K562 (cell line): Measurements from ENCODE around the gene PI4KA. TPM values are rescaled to one million over a fixed set of nuclear protein-coding genes. Genes with fewer than 3 reads are reported as not detected.
A peak's percentile ranks its signal among the peaks of the same experiment; 100 is the strongest.
"Not testable (repeated sequence)": the region's sequence is repeated elsewhere in the genome, so short reads cannot be mapped to it uniquely, and the experiment has no call there.

ENCODE experiments used
- ATAC-seq: fragments of 200-7000 bp; cut with Tn5 transposase; 3 replicates; pipeline ENCODE4 v1.9.1; 2020; ENCODE audit warnings: moderate library complexity
- BruUV-seq: library from RNA; stranded (reverse); fragments of 400-500 nt; replicated peaks from 2 replicates; lab custom pipeline; 2021; lab: Mats Ljungman, UMichigan
- CTCF ChIA-PET: fragments of 300-600 bp; formaldehyde crosslinking; extraction: SDS; loops from one replicate; lab custom pipeline; 2021; ENCODE audit warnings: low intra/inter-chr PET ratio; lab: Yijun Ruan, JAX
- POLR2A ChIA-PET: fragments of 300-600, 350-650 bp; sonication (Branson Sonifier 250); formaldehyde crosslinking; extraction: SDS; loops from one replicate; lab custom pipeline; 2021; ENCODE audit warnings: antibody characterized with exemption, inconsistent platforms; lab: Yijun Ruan, JAX
- DNase-seq, 4 experiments: peaks; one replicate each; pipeline versions ENCODE4 v3.0.0 to v3.0.0-alpha.2; 2011 to 2018; ENCODE audit warnings: low spot score in 3 of 4, mixed read lengths in 3 of 4; ENCODE audit errors: extremely low read depth in 1 of 4
- FAIRE-seq: peaks from 2 replicates; lab custom pipeline; 2011; peaks lifted over from hg19 to GRCh38; lab: Jason Lieb, UNC
- H2AFZ ChIP-seq: 2 replicates; pipeline ENCODE4 v1.6.0; 2011; ENCODE audit warnings: low read depth, low read length, control low read depth, inconsistent platforms
- H3K27ac ChIP-seq: fragments of 200-600 bp; 3 replicates; pipeline ENCODE4 v1.8.0; 2011; ENCODE audit warnings: low read depth, mild to moderate bottlenecking, control low read depth, inconsistent platforms, low read length, moderate library complexity, mixed read lengths; ENCODE audit errors: extremely low read depth
- H3K27me3 ChIP-seq, 2 experiments: fragments of 300-600 bp in 1 of 2; 2 replicates in 1 of 2; 3 replicates in 1 of 2; pipeline versions ENCODE4 v1.6.0 to v1.8.0; 2011; ENCODE audit warnings: inconsistent platforms in 2 of 2, low read length in 2 of 2, mild to moderate bottlenecking in 1 of 2, mixed read lengths in 1 of 2, moderate library complexity in 1 of 2; ENCODE audit not compliant: control insufficient read depth in 2 of 2, insufficient read depth in 2 of 2
- H3K36me3 ChIP-seq: fragments of 300-600 bp; 3 replicates; pipeline ENCODE4 v1.8.0; 2011; ENCODE audit warnings: mild to moderate bottlenecking, low read length, inconsistent platforms; ENCODE audit not compliant: control insufficient read depth, insufficient read depth
- H3K4me1 ChIP-seq, 2 experiments: fragments of 200-600 bp in 1 of 2; replicated peaks in 1 of 2; 2 replicates in 1 of 2; 3 replicates in 1 of 2; pipeline versions ENCODE4 v1.5.1 to v1.8.0; 2011; ENCODE audit warnings: inconsistent platforms in 2 of 2, low read length in 2 of 2, mild to moderate bottlenecking in 1 of 2, mixed read lengths in 1 of 2, moderate library complexity in 1 of 2; ENCODE audit not compliant: control insufficient read depth in 2 of 2, insufficient read depth in 2 of 2
- H3K4me2 ChIP-seq: 2 replicates; pipeline ENCODE4 v1.6.1; 2011; ENCODE audit warnings: low read length, control low read depth, inconsistent platforms, mixed read lengths; ENCODE audit not compliant: insufficient read depth
- H3K4me3 ChIP-seq: fragments of 200-600 bp; sonication (generic), shearing (Covaris generic); 2 replicates; pipeline ENCODE4 v1.5.1; 2016; ENCODE audit warnings: control low read depth, inconsistent platforms
- H3K79me2 ChIP-seq: fragments of 200-600 bp; 3 replicates; pipeline ENCODE4 v1.8.0; 2011; ENCODE audit warnings: low read length, inconsistent platforms; ENCODE audit not compliant: control insufficient read depth, insufficient read depth
- H3K9ac ChIP-seq, 2 experiments: 2 replicates each; pipeline versions ENCODE4 v1.6.0 to v1.6.1; 2011; ENCODE audit warnings: low read depth in 2 of 2, low read length in 2 of 2, control low read depth in 1 of 2, inconsistent platforms in 1 of 2, mild to moderate bottlenecking in 1 of 2, mixed read lengths in 1 of 2; ENCODE audit not compliant: insufficient read depth in 1 of 2
- H3K9me1 ChIP-seq: one replicate; pipeline ENCODE4 v1.6.0; 2011; ENCODE audit warnings: inconsistent platforms, mild to moderate bottlenecking, low read length, moderate library complexity; ENCODE audit not compliant: control insufficient read depth, insufficient read depth
- H3K9me3 ChIP-seq: replicated peaks from 2 replicates; pipeline ENCODE4 v1.5.1; 2011; ENCODE audit warnings: low read depth, low read length, inconsistent platforms; ENCODE audit not compliant: control insufficient read depth, insufficient read depth
- H4K20me1 ChIP-seq: replicated peaks from 2 replicates; pipeline ENCODE4 v1.6.1; 2011; ENCODE audit warnings: low read length, inconsistent platforms, mixed read lengths; ENCODE audit not compliant: control insufficient read depth, insufficient read depth
- DNMT1 ChIP-seq: fragments of 450-650 bp; IDR thresholded peaks from 2 replicates; pipeline ENCODE4 v1.6.1; 2016; ENCODE audit warnings: antibody characterized with exemption, mild to moderate bottlenecking
- HNRNPLL ChIP-seq: fragments of 200-400 bp; formaldehyde crosslinking; IDR thresholded peaks from 2 replicates; pipeline ENCODE4 v1.6.1; 2017; ENCODE audit warnings: low read length, low read depth, mild to moderate bottlenecking; ENCODE audit not compliant: poor library complexity, severe bottlenecking
- MYBL2 ChIP-seq, 2 experiments: fragments of 450-650 bp in 1 of 2; sonication (generic) in 1 of 2; formaldehyde crosslinking in 1 of 2; IDR thresholded peaks; 2 replicates each; pipeline versions ENCODE4 v1.6.1 to v1.8.1; 2017 to 2022; ENCODE audit warnings: borderline replicate concordance in 1 of 2, inconsistent platforms in 1 of 2, low read depth in 1 of 2, mild to moderate bottlenecking in 1 of 2, missing genetic modification reagents in 1 of 2, moderate library complexity in 1 of 2
- POLR2G ChIP-seq: fragments of 200-400 bp; formaldehyde crosslinking; IDR thresholded peaks from 2 replicates; pipeline ENCODE4 v1.6.1; 2017; ENCODE audit warnings: low read depth, mild to moderate bottlenecking, antibody characterized with exemption, low read length, moderate library complexity
- RBFOX2 ChIP-seq: fragments of 200-400 bp; formaldehyde crosslinking; IDR thresholded peaks from 2 replicates; pipeline ENCODE4 v1.6.1; 2017; ENCODE audit warnings: low read depth, mild to moderate bottlenecking, low read length, moderate library complexity
- SREBF1 ChIP-seq: fragments of 150-350 bp; IDR thresholded peaks from 2 replicates; pipeline ENCODE4 v1.6.1; 2014; ENCODE audit warnings: antibody characterized with exemption, low read depth, low read length, borderline replicate concordance
- THRB ChIP-seq: fragments of 450-650 bp; formaldehyde crosslinking; conservative IDR thresholded peaks from 2 replicates; pipeline ENCODE4 v1.4.0; 2022; ENCODE audit warnings: mild to moderate bottlenecking, missing genetic modification characterization
- ZNF436 ChIP-seq: fragments of 250-450, 450-650 bp; sonication (Bioruptor Pico); formaldehyde crosslinking; IDR thresholded peaks from 2 replicates; pipeline ENCODE4 v1.7.0; 2020; ENCODE audit warnings: mild to moderate bottlenecking
- ZNF830 ChIP-seq: fragments of 250-450 bp; sonication (Bioruptor Pico); IDR thresholded peaks from 2 replicates; pipeline ENCODE4 v1.5.0; 2021; ENCODE audit warnings: mild to moderate bottlenecking
- WGBS: fragments of 100-300 bp; shearing (Covaris generic); methylation state at CpG from one replicate; pipeline ENCODE4 v1.1.6; 2016; ENCODE audit warnings: low coverage, mixed read lengths; ENCODE audit not compliant: insufficient coverage; ENCODE audit errors: missing lambda C conversion rate; 5-methylcytosine and 5-hydroxymethylcytosine counted together
- in situ Hi-C: fragments of 300-500 bp; cut with MboI; formaldehyde crosslinking; loops from 4 replicates; pipeline ENCODE4 v1.15.0; 2018; ENCODE audit warnings: inconsistent platforms, mixed read lengths
- intact Hi-C: fragments of 100-400 bp; cut with micrococcal nuclease; formaldehyde crosslinking; loops from 2 replicates; pipeline ENCODE4 v1.14.2; 2022
- polyA plus RNA-seq, 8 experiments: library from polyadenylated mRNA; depleted of rRNA in 4 of 8; stranded (reverse) in 5 of 8; unstranded in 3 of 8; fragments of >200 nt; fragmentation: Nextera tagmentation in 2 of 8; fragmentation: Illumina TruSeq in 1 of 8; extraction: Ambion mirVana in 2 of 8; extraction: Trizol in 1 of 8; gene quantifications; 2 replicates each; pipeline versions ENCODE4 v1.2.1 to v1.2.3, GENCODE V29; 2011 to 2014; ENCODE audit warnings: inconsistent platforms in 1 of 8, missing spikeins in 1 of 8
- total RNA-seq, 7 experiments: library from RNA; depleted of rRNA in 6 of 7; stranded (reverse); fragments of >200 nt in 6 of 7; fragmentation: Illumina TruSeq in 2 of 7; extraction: Trizol in 2 of 7; gene quantifications; 2 replicates each; pipeline versions ENCODE4 v1.2.1 to v1.2.3, GENCODE V29; 2011 to 2021; ENCODE audit warnings: low replicate concordance in 1 of 7
- TF ChIP-seq, protein P1 (sequence below): sonication (generic); formaldehyde crosslinking; IDR thresholded peaks from 2 replicates; pipeline ENCODE4 v1.8.1; 2023; ENCODE audit warnings: mild to moderate bottlenecking, missing genetic modification reagents

Gene PI4KA
- total and polyA plus RNA-seq, 9 of the 15 experiments (the other 6 are each of a cell fraction or from before 2014, with no cell fraction given) = 7.3 to 187 (median 84.7) TPM

GRCh38 chr22:20667548-20667947 lies 191.1 kb downstream of the PI4KA start:
- ATAC-seq, FAIRE-seq, H3K79me2 ChIP-seq, H2AFZ ChIP-seq, DNase-seq, CTCF ChIA-PET, POLR2A ChIA-PET, H3K27ac ChIP-seq, intact Hi-C loops, H3K4me3 ChIP-seq, H3K9me3 ChIP-seq, H3K9ac ChIP-seq, H3K4me2 ChIP-seq, H3K9me1 ChIP-seq, H3K36me3 ChIP-seq, BruUV-seq, H4K20me1 ChIP-seq: not testable (repeated sequence)
- H3K27me3 ChIP-seq = peaks cover 32 to 52% of the 10 kb centered on the region in 2 experiments
- 51% methylated on average over 20 of the region's 27 CpGs for WGBS
- in situ Hi-C loops = loop anchor here (5.0 kb wide), 1 partner anchor 1450 kb away; no protein-coding TSS in a partner anchor
- peak; percentile 31; the same call in 1 of the 2 replicates for TF ChIP-seq RBFOX2
- TF ChIP-seq, all 486 proteins: peak for 1; not testable (repeated sequence) for 485
- peaks cover 0 to 18% of the 10 kb centered on the region in 2 experiments; a peak in 1 of 5 replicates for H3K4me1 ChIP-seq

- no peak for ATAC-seq
- DNase-seq = no peak
- Histone ChIP-seq H3K9me3 (peaks cover 8% of the 10 kb centered on the region; the same call in 1 of the 2 replicates), H3K4me3 (no peak overlapping the region), H3K36me3 (no peaks in the 10 kb centered on the region), H2AFZ (no peak overlapping the region), H3K9me1 (no peaks in the 10 kb centered on the region), H3K27ac (no peak overlapping the region), H3K9ac (no peak overlapping the region), H4K20me1 (no peaks in the 10 kb centered on the region), H3K79me2 (no peaks in the 10 kb centered on the region), H3K27me3 (peaks cover 28 to 48% of the 10 kb centered on the region in 2 experiments), H3K4me2 (no peak overlapping the region), H3K4me1 (peaks cover 0 to 18% of the 10 kb centered on the region in 2 experiments; a peak in 1 of 5 replicates)
- intact Hi-C loops (no loop called here), in situ Hi-C loops (loop anchor here (5.0 kb wide), 1 partner anchor 1451 kb away; no protein-coding TSS in a partner anchor)
- no TSS peak for BruUV-seq
- ChIA-PET CTCF (interaction anchor here (1.3 kb wide), 1 partner anchor 9 kb away, joined by 5 read pairs; no protein-coding TSS in a partner anchor), POLR2A (interaction anchor here (1.6 kb wide), 1 partner anchor 9 kb away, joined by 4 read pairs; no protein-coding TSS in a partner anchor)
- 2% methylated on average over 1 of the region's 1 CpG for WGBS
- no peak for FAIRE-seq
- no peak for TF ChIP-seq DNMT1
- TF ChIP-seq HNRNPLL = no peak
- TF ChIP-seq ZNF436 = no peak
- no peak for TF ChIP-seq THRB
- TF ChIP-seq POLR2G = no peak
- no peak for TF ChIP-seq SREBF1
- TF ChIP-seq MYBL2 (IDR thresholded peaks at IDR 0.05; ENCODE audit: low read depth) = 0 out of 2 replicates have a peak, but pooled peaks have one; percentile 24
- TF ChIP-seq MYBL2 (CRISPR knock-in tag; IDR thresholded peaks at IDR 0.05; ENCODE audit: borderline replicate concordance) = no peak
- TF ChIP-seq ZNF830 (CRISPR knock-in tag) = no peak
- TF ChIP-seq, protein P1, sequence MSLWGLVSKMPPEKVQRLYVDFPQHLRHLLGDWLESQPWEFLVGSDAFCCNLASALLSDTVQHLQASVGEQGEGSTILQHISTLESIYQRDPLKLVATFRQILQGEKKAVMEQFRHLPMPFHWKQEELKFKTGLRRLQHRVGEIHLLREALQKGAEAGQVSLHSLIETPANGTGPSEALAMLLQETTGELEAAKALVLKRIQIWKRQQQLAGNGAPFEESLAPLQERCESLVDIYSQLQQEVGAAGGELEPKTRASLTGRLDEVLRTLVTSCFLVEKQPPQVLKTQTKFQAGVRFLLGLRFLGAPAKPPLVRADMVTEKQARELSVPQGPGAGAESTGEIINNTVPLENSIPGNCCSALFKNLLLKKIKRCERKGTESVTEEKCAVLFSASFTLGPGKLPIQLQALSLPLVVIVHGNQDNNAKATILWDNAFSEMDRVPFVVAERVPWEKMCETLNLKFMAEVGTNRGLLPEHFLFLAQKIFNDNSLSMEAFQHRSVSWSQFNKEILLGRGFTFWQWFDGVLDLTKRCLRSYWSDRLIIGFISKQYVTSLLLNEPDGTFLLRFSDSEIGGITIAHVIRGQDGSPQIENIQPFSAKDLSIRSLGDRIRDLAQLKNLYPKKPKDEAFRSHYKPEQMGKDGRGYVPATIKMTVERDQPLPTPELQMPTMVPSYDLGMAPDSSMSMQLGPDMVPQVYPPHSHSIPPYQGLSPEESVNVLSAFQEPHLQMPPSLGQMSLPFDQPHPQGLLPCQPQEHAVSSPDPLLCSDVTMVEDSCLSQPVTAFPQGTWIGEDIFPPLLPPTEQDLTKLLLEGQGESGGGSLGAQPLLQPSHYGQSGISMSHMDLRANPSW (CRISPR knock-in tag) = no peak
These were observed 192.1 kb downstream of the PI4KA start for GRCh38 chr22:20666560-20666959.
